PFSK-1 (cell line): ENCODE measurements around the gene NDUFAF2.

Source experiments
- FOXP2 ChIP-seq: optimal IDR thresholded peaks from 2 replicates; pipeline ENCODE3; 2011; ENCODE audit warnings: borderline replicate concordance, control low read depth, inconsistent platforms; ENCODE audit not compliant: insufficient read depth; ENCODE audit errors: extremely low read length, extremely low read depth
- POLR2AphosphoS5 ChIP-seq: IDR thresholded peaks from 2 replicates; pipeline ENCODE4 v1.6.1; 2012; ENCODE audit warnings: low read depth, mild to moderate bottlenecking, control low read depth, low read length, moderate library complexity
- REST ChIP-seq, 2 experiments: IDR thresholded peaks; 2 replicates each; pipeline versions ENCODE4 v1.6.1 to v1.8.0; 2011 to 2012; ENCODE audit warnings: low read depth in 2 of 2, low read length in 2 of 2, control low read depth in 1 of 2, inconsistent platforms in 1 of 2, mild to moderate bottlenecking in 1 of 2, moderate library complexity in 1 of 2; ENCODE audit not compliant: insufficient read depth in 1 of 2
- SIN3A ChIP-seq: IDR thresholded peaks from 2 replicates; pipeline ENCODE4 v1.6.1; 2012; ENCODE audit warnings: mild to moderate bottlenecking, low read length, moderate library complexity, borderline replicate concordance; ENCODE audit not compliant: insufficient read depth
- TAF1 ChIP-seq: IDR thresholded peaks from 2 replicates; pipeline ENCODE4 v1.6.1; 2012; ENCODE audit warnings: low read length, control low read depth, borderline replicate concordance; ENCODE audit not compliant: insufficient read depth

NDUFAF2 gene

GRCh38 chr5:61084658-61085057 is 139.7 kb downstream of the NDUFAF2 start:
- TF ChIP-seq POLR2AphosphoS5 (no peak), TAF1 (no peak), FOXP2 (no peak), SIN3A (no peak), REST (IDR thresholded peaks at IDR 0.05; ENCODE audit: insufficient read depth in 1 of 2, low read depth in 2 of 2, low read length in 2 of 2) (no peak)

- TF ChIP-seq REST (IDR thresholded peaks at IDR 0.05; ENCODE audit: insufficient read depth in 1 of 2, low read depth in 2 of 2, low read length in 2 of 2) (no peak), TAF1 (no peak), POLR2AphosphoS5 (no peak), SIN3A (no peak), FOXP2 (no peak)
These were observed 140.9 kb downstream of the NDUFAF2 start for GRCh38 chr5:61085885-61086284.

GRCh38 chr5:61087921-61088320 is 142.9 kb downstream of the NDUFAF2 start:
- TF ChIP-seq SIN3A (no peak), POLR2AphosphoS5 (no peak)

GRCh38 chr5:61089351-61089750 is 144.3 kb downstream of the NDUFAF2 start:
- TF ChIP-seq SIN3A = no peak
- TF ChIP-seq POLR2AphosphoS5 = no peak

- no peak for TF ChIP-seq TAF1
- no peak for TF ChIP-seq POLR2AphosphoS5
- no peak for TF ChIP-seq SIN3A
- no peak for TF ChIP-seq FOXP2
- no peak for TF ChIP-seq REST (IDR thresholded peaks at IDR 0.05; ENCODE audit: insufficient read depth in 1 of 2, low read depth in 2 of 2, low read length in 2 of 2)
These were observed 152.5 kb downstream of the NDUFAF2 start for GRCh38 chr5:61097465-61097864.

GRCh38 chr5:61098251-61098995 is 153.4 kb downstream of the NDUFAF2 start:
- TF ChIP-seq TAF1 = no peak
- no peak for TF ChIP-seq REST (IDR thresholded peaks at IDR 0.05; ENCODE audit: insufficient read depth in 1 of 2, low read depth in 2 of 2, low read length in 2 of 2)
- no peak for TF ChIP-seq POLR2AphosphoS5
- TF ChIP-seq FOXP2 = no peak
- TF ChIP-seq SIN3A = no peak
